ENCODE results near the gene GLS2.

Gene GLS2

GRCh38 chr12:56490360-56490759 is 2.4 kb upstream of the GLS2 start:
- Histone ChIP-seq H3K27ac (ENCODE audit: low read depth, low read length) (no peak overlapping the region), H3K9me3 (ENCODE audit: control insufficient read depth, insufficient read depth, low read depth, low read length) (peaks cover 11% of the 10 kb centered on the region), H3K9ac (ENCODE audit: low read length) (no peak overlapping the region), H3K36me3 (ENCODE audit: control insufficient read depth, insufficient read depth, low read length) (no peaks in the 10 kb centered on the region), H3K4me3 (ENCODE audit: low read depth, low read length) (no peak overlapping the region), H3K4me1 (ENCODE audit: control insufficient read depth, insufficient read depth, low read length) (no peaks in the 10 kb centered on the region), H3K27me3 (ENCODE audit: control insufficient read depth, insufficient read depth, low read length) (peaks cover 55% of the 10 kb centered on the region)

GRCh38 chr12:56487448-56488040 is 417 bp downstream of the GLS2 start:
- Histone ChIP-seq H3K27ac (ENCODE audit: low read depth, low read length) (no peak overlapping the region), H3K9me3 (ENCODE audit: control insufficient read depth, insufficient read depth, low read depth, low read length) (peaks cover 4% of the 10 kb centered on the region; the same call in 1 of the 2 replicates), H3K36me3 (ENCODE audit: control insufficient read depth, insufficient read depth, low read length) (no peaks in the 10 kb centered on the region), H3K27me3 (ENCODE audit: control insufficient read depth, insufficient read depth, low read length) (peaks cover 55% of the 10 kb centered on the region), H3K9ac (ENCODE audit: low read length) (peak overlapping the region; percentile 51), H3K4me3 (ENCODE audit: low read depth, low read length) (peak overlapping the region; percentile 78), H3K4me1 (ENCODE audit: control insufficient read depth, insufficient read depth, low read length) (no peaks in the 10 kb centered on the region)

- H3K36me3 ChIP-seq (ENCODE audit: control insufficient read depth, insufficient read depth, low read length): no peaks in the 10 kb centered on the region
- H3K4me1 ChIP-seq (ENCODE audit: control insufficient read depth, insufficient read depth, low read length): no peaks in the 10 kb centered on the region
- peaks cover 55% of the 10 kb centered on the region for H3K27me3 ChIP-seq (ENCODE audit: control insufficient read depth, insufficient read depth, low read length)
- H3K9me3 ChIP-seq (ENCODE audit: control insufficient read depth, insufficient read depth, low read depth, low read length): peaks cover 2% of the 10 kb centered on the region; the same call in 1 of the 2 replicates
- H3K27ac ChIP-seq (ENCODE audit: low read depth, low read length): no peak overlapping the region
- H3K4me3 ChIP-seq (ENCODE audit: low read depth, low read length): peak overlapping the region; percentile 78
- H3K9ac ChIP-seq (ENCODE audit: low read length): no peak overlapping the region
Observed at GRCh38 chr12:56486694-56487093, 1.3 kb downstream of the GLS2 start.

GRCh38 chr12:56484566-56484965 is 3.4 kb downstream of the GLS2 start:
- peaks cover 37% of the 10 kb centered on the region for H3K27me3 ChIP-seq (ENCODE audit: control insufficient read depth, insufficient read depth, low read length)
- H3K36me3 ChIP-seq (ENCODE audit: control insufficient read depth, insufficient read depth, low read length): no peaks in the 10 kb centered on the region
- no peak overlapping the region for H3K9ac ChIP-seq (ENCODE audit: low read length)
- no peaks in the 10 kb centered on the region; the same call in 1 of the 2 replicates for H3K9me3 ChIP-seq (ENCODE audit: control insufficient read depth, insufficient read depth, low read depth, low read length)
- no peak overlapping the region for H3K27ac ChIP-seq (ENCODE audit: low read depth, low read length)
- H3K4me1 ChIP-seq (ENCODE audit: control insufficient read depth, insufficient read depth, low read length): no peaks in the 10 kb centered on the region
- no peak overlapping the region for H3K4me3 ChIP-seq (ENCODE audit: low read depth, low read length)

- Histone ChIP-seq H3K4me1 (ENCODE audit: control insufficient read depth, insufficient read depth, low read length) (no peaks in the 10 kb centered on the region), H3K9ac (ENCODE audit: low read length) (no peak overlapping the region), H3K4me3 (ENCODE audit: low read depth, low read length) (no peak overlapping the region), H3K9me3 (ENCODE audit: control insufficient read depth, insufficient read depth, low read depth, low read length) (no peaks in the 10 kb centered on the region), H3K27ac (ENCODE audit: low read depth, low read length) (no peak overlapping the region), H3K36me3 (ENCODE audit: control insufficient read depth, insufficient read depth, low read length) (no peaks in the 10 kb centered on the region; the same call in 1 of the 2 replicates), H3K27me3 (ENCODE audit: control insufficient read depth, insufficient read depth, low read length) (no peaks in the 10 kb centered on the region; the same call in 1 of the 2 replicates)
Observed at GRCh38 chr12:56479625-56480024, 8.3 kb downstream of the GLS2 start.

GRCh38 chr12:56477521-56478225 is 10.3 kb downstream of the GLS2 start:
- Histone ChIP-seq H3K4me1 (ENCODE audit: control insufficient read depth, insufficient read depth, low read length) (no peaks in the 10 kb centered on the region), H3K36me3 (ENCODE audit: control insufficient read depth, insufficient read depth, low read length) (peaks cover 11% of the 10 kb centered on the region), H3K9ac (ENCODE audit: low read length) (no peak overlapping the region), H3K27ac (ENCODE audit: low read depth, low read length) (no peak overlapping the region), H3K4me3 (ENCODE audit: low read depth, low read length) (no peak overlapping the region), H3K27me3 (ENCODE audit: control insufficient read depth, insufficient read depth, low read length) (no peaks in the 10 kb centered on the region), H3K9me3 (ENCODE audit: control insufficient read depth, insufficient read depth, low read depth, low read length) (no peaks in the 10 kb centered on the region)

- Histone ChIP-seq H3K4me3 (ENCODE audit: low read depth, low read length) (no peak overlapping the region), H3K9me3 (ENCODE audit: control insufficient read depth, insufficient read depth, low read depth, low read length) (no peaks in the 10 kb centered on the region), H3K9ac (ENCODE audit: low read length) (no peak overlapping the region), H3K27ac (ENCODE audit: low read depth, low read length) (no peak overlapping the region), H3K27me3 (ENCODE audit: control insufficient read depth, insufficient read depth, low read length) (no peaks in the 10 kb centered on the region), H3K4me1 (ENCODE audit: control insufficient read depth, insufficient read depth, low read length) (no peaks in the 10 kb centered on the region), H3K36me3 (ENCODE audit: control insufficient read depth, insufficient read depth, low read length) (peaks cover 17% of the 10 kb centered on the region)
Observed at GRCh38 chr12:56476972-56477432, 11.0 kb downstream of the GLS2 start.

- no peak overlapping the region for H3K27ac ChIP-seq (ENCODE audit: low read depth, low read length)
- no peaks in the 10 kb centered on the region for H3K4me1 ChIP-seq (ENCODE audit: control insufficient read depth, insufficient read depth, low read length)
- H3K9me3 ChIP-seq (ENCODE audit: control insufficient read depth, insufficient read depth, low read depth, low read length): no peaks in the 10 kb centered on the region
- no peaks in the 10 kb centered on the region for H3K27me3 ChIP-seq (ENCODE audit: control insufficient read depth, insufficient read depth, low read length)
- no peak overlapping the region for H3K4me3 ChIP-seq (ENCODE audit: low read depth, low read length)
- H3K36me3 ChIP-seq (ENCODE audit: control insufficient read depth, insufficient read depth, low read length): peaks cover 26% of the 10 kb centered on the region
- H3K9ac ChIP-seq (ENCODE audit: low read length): no peak overlapping the region
Observed at GRCh38 chr12:56476143-56476542, 11.8 kb downstream of the GLS2 start.

GRCh38 chr12:56474389-56474788 is 13.6 kb downstream of the GLS2 start:
- Histone ChIP-seq H3K27ac (ENCODE audit: low read depth, low read length) (no peak overlapping the region), H3K9ac (ENCODE audit: low read length) (no peak overlapping the region), H3K36me3 (ENCODE audit: control insufficient read depth, insufficient read depth, low read length) (peaks cover 42% of the 10 kb centered on the region), H3K27me3 (ENCODE audit: control insufficient read depth, insufficient read depth, low read length) (no peaks in the 10 kb centered on the region), H3K4me1 (ENCODE audit: control insufficient read depth, insufficient read depth, low read length) (0 out of 2 replicates have a peak, but pooled peaks cover under 1% of the 10 kb centered on the region), H3K9me3 (ENCODE audit: control insufficient read depth, insufficient read depth, low read depth, low read length) (no peaks in the 10 kb centered on the region), H3K4me3 (ENCODE audit: low read depth, low read length) (no peak overlapping the region)

- Histone ChIP-seq H3K27me3 (ENCODE audit: control insufficient read depth, insufficient read depth, low read length) (no peaks in the 10 kb centered on the region), H3K27ac (ENCODE audit: low read depth, low read length) (peak overlapping the region; percentile 83; the same call in 1 of the 2 replicates), H3K9me3 (ENCODE audit: control insufficient read depth, insufficient read depth, low read depth, low read length) (no peaks in the 10 kb centered on the region), H3K4me1 (ENCODE audit: control insufficient read depth, insufficient read depth, low read length) (0 out of 2 replicates have a peak, but pooled peaks cover 4% of the 10 kb centered on the region), H3K4me3 (ENCODE audit: low read depth, low read length) (peak overlapping the region; percentile 87), H3K36me3 (ENCODE audit: control insufficient read depth, insufficient read depth, low read length) (peaks cover 38% of the 10 kb centered on the region), H3K9ac (ENCODE audit: low read length) (peak overlapping the region; percentile 95)
Observed at GRCh38 chr12:56469007-56469930, 18.7 kb downstream of the GLS2 start.
